H1 (cell line): Measurements from ENCODE around the gene IQCE. TPM values are rescaled to one million over a fixed set of nuclear protein-coding genes. Genes with fewer than 3 reads are reported as not detected.

Experiments
- CTCF ChIA-PET: fragments of 300-600 bp; sonication (Branson Sonifier 250); formaldehyde crosslinking; loops from one replicate; lab custom pipeline; 2021; ENCODE audit not compliant: partially characterized antibody; lab: Charles Lee
- POLR2A ChIA-PET: fragments of 300-600 bp; sonication (Branson Sonifier 250); formaldehyde crosslinking; loops from one replicate; lab custom pipeline; 2021; ENCODE audit warnings: inconsistent platforms; ENCODE audit not compliant: partially characterized antibody; lab: Charles Lee
- DNase-seq, 2 experiments: peaks; one replicate each; pipeline versions ENCODE4 v3.0.0 to v3.0.0-alpha.2; 2010 to 2022; ENCODE audit warnings: low spot score in 2 of 2, low read depth in 1 of 2, mixed read lengths in 1 of 2
- FAIRE-seq: peaks from 2 replicates; lab custom pipeline; 2011; peaks lifted over from hg19 to GRCh38; lab: Jason Lieb, UNC
- H2AFZ ChIP-seq: 2 replicates; pipeline ENCODE4 v1.8.1; 2012; ENCODE audit warnings: low read length, inconsistent platforms
- H2AK5ac ChIP-seq: 2 replicates; pipeline ENCODE4 v1.6.1; 2013; ENCODE audit warnings: low read depth, low read length
- H2BK120ac ChIP-seq: replicated peaks from 2 replicates; pipeline ENCODE3; 2013; ENCODE audit warnings: low read depth, low read length, inconsistent platforms
- H2BK12ac ChIP-seq: 2 replicates; pipeline ENCODE4 v1.6.1; 2013; ENCODE audit warnings: low read depth, low read length
- H2BK15ac ChIP-seq: 2 replicates; pipeline ENCODE4 v1.6.1; 2013; ENCODE audit warnings: low read length
- H2BK20ac ChIP-seq: 2 replicates; pipeline ENCODE4 v1.6.1; 2013; ENCODE audit warnings: low read length
- H2BK5ac ChIP-seq: 2 replicates; pipeline ENCODE4 v1.6.1; 2013; ENCODE audit warnings: low read depth, low read length
- H3K14ac ChIP-seq: 2 replicates; pipeline ENCODE4 v1.6.1; 2013; ENCODE audit warnings: inconsistent platforms; ENCODE audit not compliant: insufficient read length
- H3K18ac ChIP-seq: 2 replicates; pipeline ENCODE4 v1.6.1; 2013; ENCODE audit warnings: low read length; ENCODE audit errors: extremely low read depth
- H3K23ac ChIP-seq: 2 replicates; pipeline ENCODE4 v1.6.1; 2013; ENCODE audit warnings: inconsistent platforms; ENCODE audit not compliant: insufficient read length
- H3K23me2 ChIP-seq: 2 replicates; pipeline ENCODE4 v1.6.1; 2013; ENCODE audit warnings: low read depth, low read length
- H3K27ac ChIP-seq: 2 replicates; pipeline ENCODE4 v1.6.1; 2011; ENCODE audit warnings: low read depth, low read length, inconsistent platforms
- H3K27me3 ChIP-seq, 4 experiments: replicated peaks in 1 of 4; 1 replicate in 1 of 4; 2 replicates in 3 of 4; pipeline versions ENCODE4 v1.6.1 to v1.8.1; 2011 to 2013; ENCODE audit warnings: low read length in 3 of 4, mild to moderate bottlenecking in 3 of 4, inconsistent platforms in 2 of 4, mixed read lengths in 2 of 4, moderate library complexity in 1 of 4; ENCODE audit not compliant: control insufficient read depth in 3 of 4, insufficient read depth in 3 of 4; ENCODE audit errors: extremely low read depth in 1 of 4
- H3K36me3 ChIP-seq, 4 experiments: 2 replicates each; pipeline versions ENCODE4 v1.6.1 to v1.8.1; 2011 to 2013; ENCODE audit warnings: mild to moderate bottlenecking in 4 of 4, low read length in 3 of 4, moderate library complexity in 2 of 4, control low read depth in 1 of 4, inconsistent platforms in 1 of 4; ENCODE audit not compliant: insufficient read depth in 4 of 4, control insufficient read depth in 2 of 4
- H3K4ac ChIP-seq: replicated peaks from 2 replicates; pipeline ENCODE3; 2013; ENCODE audit warnings: low read length, low read depth, mixed read lengths, inconsistent platforms; ENCODE audit not compliant: insufficient read length
- H3K4me1 ChIP-seq, 4 experiments: replicated peaks in 1 of 4; 1 replicate in 1 of 4; 2 replicates in 3 of 4; pipeline versions ENCODE4 v1.6.1 to v1.8.1; 2011 to 2013; ENCODE audit warnings: low read length in 3 of 4, inconsistent platforms in 2 of 4, mixed read lengths in 1 of 4; ENCODE audit not compliant: insufficient read depth in 4 of 4, control insufficient read depth in 3 of 4
- H3K4me2 ChIP-seq, 2 experiments: 2 replicates each; pipeline versions ENCODE4 v1.6.1 to v1.8.1; 2011 to 2013; ENCODE audit warnings: low read depth in 2 of 2, low read length in 2 of 2, control low read depth in 1 of 2, inconsistent platforms in 1 of 2, mild to moderate bottlenecking in 1 of 2; ENCODE audit not compliant: insufficient read depth in 1 of 2
- H3K4me3 ChIP-seq, 4 experiments: fragments of 200-600, 300-600 bp in 1 of 4; sonication (generic), shearing (Covaris generic), sonication (Bioruptor Twin) in 1 of 4; 2 replicates each; pipeline versions ENCODE4 v1.5.1 to v1.8.1; 2011 to 2016; ENCODE audit warnings: low read length in 4 of 4, low read depth in 3 of 4, control low read depth in 2 of 4, inconsistent platforms in 2 of 4, mild to moderate bottlenecking in 2 of 4, mixed read lengths in 1 of 4, moderate library complexity in 1 of 4; ENCODE audit not compliant: insufficient read depth in 2 of 4; ENCODE audit errors: extremely low read depth in 1 of 4
- H3K56ac ChIP-seq: replicated peaks from 2 replicates; pipeline ENCODE3; 2013; ENCODE audit warnings: low read depth, mild to moderate bottlenecking, mixed read lengths, low read length, inconsistent platforms; ENCODE audit not compliant: insufficient read length
- H3K79me1 ChIP-seq: 2 replicates; pipeline ENCODE4 v1.6.1; 2013; ENCODE audit warnings: low read depth, low read length, control low read depth
- H3K79me2 ChIP-seq, 2 experiments: 2 replicates each; pipeline versions ENCODE4 v1.6.1 to v1.8.1; 2012 to 2013; ENCODE audit warnings: low read length in 2 of 2, mild to moderate bottlenecking in 2 of 2, inconsistent platforms in 1 of 2; ENCODE audit not compliant: insufficient read depth in 2 of 2, control insufficient read depth in 1 of 2
- H3K9ac ChIP-seq, 4 experiments: replicated peaks in 1 of 4; 1 replicate in 1 of 4; 2 replicates in 3 of 4; pipeline versions ENCODE4 v1.6.1 to v1.8.1; 2011 to 2013; ENCODE audit warnings: low read depth in 3 of 4, low read length in 3 of 4, control low read depth in 2 of 4, mild to moderate bottlenecking in 2 of 4, moderate library complexity in 2 of 4, inconsistent platforms in 1 of 4; ENCODE audit errors: extremely low read depth in 1 of 4
- H3K9me3 ChIP-seq, 2 experiments: 2 replicates each; pipeline versions ENCODE4 v1.6.1 to v1.8.1; 2012 to 2013; ENCODE audit warnings: mild to moderate bottlenecking in 2 of 2, moderate library complexity in 2 of 2, control low read depth in 1 of 2, inconsistent platforms in 1 of 2, low read depth in 1 of 2, low read length in 1 of 2, mixed read lengths in 1 of 2; ENCODE audit not compliant: insufficient read depth in 2 of 2
- H4K20me1 ChIP-seq, 2 experiments: replicated peaks in 1 of 2; 2 replicates each; pipeline versions ENCODE3 to v1.8.1; 2011 to 2013; ENCODE audit warnings: inconsistent platforms in 2 of 2, low read length in 2 of 2, mild to moderate bottlenecking in 1 of 2; ENCODE audit not compliant: insufficient read depth in 2 of 2, control insufficient read depth in 1 of 2
- H4K5ac ChIP-seq: 2 replicates; pipeline ENCODE4 v1.6.1; 2013; ENCODE audit warnings: low read length, low read depth, mixed read lengths, inconsistent platforms; ENCODE audit not compliant: insufficient read length
- H4K8ac ChIP-seq: 2 replicates; pipeline ENCODE4 v1.8.0; 2013; ENCODE audit warnings: mild to moderate bottlenecking, moderate library complexity, low read length, inconsistent platforms; ENCODE audit not compliant: insufficient read depth; ENCODE audit errors: extremely low read depth
- H4K91ac ChIP-seq: replicated peaks from 2 replicates; pipeline ENCODE3; 2013; ENCODE audit warnings: low read length, mixed read lengths, inconsistent platforms; ENCODE audit not compliant: insufficient read length
- CHD2 ChIP-seq: IDR thresholded peaks from 2 replicates; pipeline ENCODE4 v1.6.1; 2012; ENCODE audit warnings: low read length, improper control_type of control experiment
- ZNF274 ChIP-seq: IDR thresholded peaks from 2 replicates; pipeline ENCODE4 v1.7.0; 2012; ENCODE audit warnings: low read length, borderline replicate concordance; ENCODE audit errors: extremely low read depth
- WGBS, 2 experiments: shearing (Covaris generic) in 1 of 2; methylation state at CpG; one replicate each; pipeline versions ENCODE4 v1.1.6 to v1.1.7; 2013 to 2015; ENCODE audit warnings: low lambda C conversion rate in 2 of 2, mixed read lengths in 2 of 2, inconsistent platforms in 1 of 2, low coverage in 1 of 2, missing lambda C conversion rate in 1 of 2; ENCODE audit not compliant: insufficient replicate concordance in 2 of 2, insufficient coverage in 1 of 2, insufficient read length in 1 of 2; ENCODE audit errors: extremely low coverage in 1 of 2, missing lambda C conversion rate in 1 of 2; 5-methylcytosine and 5-hydroxymethylcytosine counted together
- polyA plus RNA-seq, 7 experiments: library from polyadenylated mRNA; depleted of rRNA in 3 of 7; stranded (reverse) in 5 of 7; unstranded in 2 of 7; fragments of >200 nt in 5 of 7; fragments of 200-250 nt in 2 of 7; gene quantifications; 1 replicate in 5 of 7; 2 replicates in 1 of 7; 4 replicates in 1 of 7; pipeline versions ENCODE4 v1.2.1 to v1.2.3, GENCODE V29; 2011 to 2013; ENCODE audit warnings: missing spikeins in 2 of 7, mixed read lengths in 2 of 7
- total RNA-seq: library from RNA; stranded (reverse); fragmentation: NEBNext Ultra II Directional; extraction: Animal tissue kit (Norgen Biotek cat#: 25700); gene quantifications from 2 replicates; pipeline ENCODE4 v1.2.1, GENCODE V29; 2021

IQCE gene
- total and polyA plus RNA-seq, 2 of the 8 experiments (the other 6 are each of a cell fraction or from before 2014, with no cell fraction given) = 2.2 to 4.9 TPM

DNA sequence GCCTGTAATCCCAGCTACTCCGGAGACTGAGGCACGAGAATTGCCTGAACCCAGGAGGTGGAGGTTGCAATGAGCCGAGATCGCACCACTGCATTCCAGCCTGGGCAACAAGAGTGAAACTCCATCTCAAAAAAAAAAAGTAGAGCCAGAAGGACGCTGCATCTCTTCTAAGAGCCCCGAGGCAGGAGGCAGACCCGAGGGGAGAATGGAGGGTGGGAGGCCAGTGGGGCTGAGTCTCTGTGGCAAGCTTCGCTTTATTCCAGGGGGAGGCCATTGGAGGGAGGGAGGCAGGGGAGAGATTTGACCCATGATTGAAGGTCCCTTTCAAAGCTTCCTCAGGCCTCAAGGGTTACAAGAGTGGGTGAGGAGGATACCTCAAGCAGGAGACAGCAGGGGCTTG, 91.7 kb downstream of the IQCE start:
- Histone ChIP-seq H2BK12ac (no peak overlapping the region), H3K79me2 (no peaks in the 10 kb centered on the region; a peak in 1 of 4 replicates), H3K4me2 (no peak overlapping the region), H3K23me2 (no peaks in the 10 kb centered on the region), H3K23ac (no peak overlapping the region), H3K4me3 (no peak overlapping the region), H3K27me3 (no peaks in the 10 kb centered on the region), H3K9me3 (no peaks in the 10 kb centered on the region), H3K4ac (no peak overlapping the region), H3K36me3 (peaks cover 2 to 37% (median 19%) of the 10 kb centered on the region in 4 experiments), H4K5ac (no peak overlapping the region), H3K56ac (no peak overlapping the region), H2BK15ac (no peak overlapping the region), H2BK5ac (no peak overlapping the region), H3K79me1 (no peaks in the 10 kb centered on the region; the same call in 1 of the 2 replicates), H3K14ac (no peak overlapping the region), H2AFZ (no peak overlapping the region), H2AK5ac (no peak overlapping the region), H3K18ac (no peak overlapping the region), H4K91ac (no peak overlapping the region), H3K9ac (no peak overlapping the region), H3K4me1 (peaks cover 0 to 13% (median 7%) of the 10 kb centered on the region in 4 experiments; a peak in 6 of 7 replicates), H2BK120ac (no peak overlapping the region), H3K27ac (no peak overlapping the region), H4K20me1 (peaks cover 7 to 28% of the 10 kb centered on the region in 2 experiments), H4K8ac (no peak overlapping the region), H2BK20ac (no peak overlapping the region)
- ChIA-PET POLR2A (interaction anchor here (0.7 to 1.9 kb wide), 7 partner anchors 9 to 65 kb away, joined by 3 to 9 read pairs (median 3); no protein-coding TSS in a partner anchor), CTCF (interaction anchor here (0.8 to 3.8 kb wide), 13 partner anchors 9 to 199 kb away, joined by 3 to 26 read pairs (median 4); no protein-coding TSS in a partner anchor)
- TF ChIP-seq ZNF274 = no peak
- TF ChIP-seq CHD2 = no peak
- 94% methylated on average over 6 of the region's 8 CpGs; no CpG with 5 or more reads in 1 of the 2 experiments for WGBS, 2 experiments
- no peak for DNase-seq
- FAIRE-seq = no peak
